ENCODE results near the gene SCNN1B. TPM values are rescaled to one million over a fixed set of nuclear protein-coding genes. Genes with fewer than 3 reads are reported as not detected.
"Not testable (repeated sequence)": the region's sequence is repeated elsewhere in the genome, so short reads cannot be mapped to it uniquely, and the experiment has no call there.

The SCNN1B gene
- total RNA-seq, 1 donor from 2014 or later, result not detected

DNA sequence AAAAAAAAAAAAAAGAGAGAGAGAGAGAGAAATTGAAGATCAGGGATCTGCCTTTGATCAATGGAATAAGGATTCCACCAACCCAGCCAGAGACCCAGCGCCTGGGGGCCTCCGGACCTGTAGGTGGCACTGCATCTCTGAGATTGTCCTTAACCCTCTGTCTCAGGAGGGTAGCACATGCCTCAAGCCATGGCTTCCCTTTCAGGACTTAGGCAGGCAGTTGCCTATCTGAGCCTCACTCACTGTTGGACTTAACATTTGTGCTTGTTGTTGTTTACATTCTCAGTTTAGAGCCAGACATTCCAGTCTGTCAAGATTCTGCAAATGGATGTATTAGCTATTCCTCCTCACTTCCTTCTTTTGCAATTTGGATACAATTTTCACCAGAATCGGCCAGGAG is 5.1 kb upstream of the SCNN1B start:
- TF ChIP-seq, protein P1, sequence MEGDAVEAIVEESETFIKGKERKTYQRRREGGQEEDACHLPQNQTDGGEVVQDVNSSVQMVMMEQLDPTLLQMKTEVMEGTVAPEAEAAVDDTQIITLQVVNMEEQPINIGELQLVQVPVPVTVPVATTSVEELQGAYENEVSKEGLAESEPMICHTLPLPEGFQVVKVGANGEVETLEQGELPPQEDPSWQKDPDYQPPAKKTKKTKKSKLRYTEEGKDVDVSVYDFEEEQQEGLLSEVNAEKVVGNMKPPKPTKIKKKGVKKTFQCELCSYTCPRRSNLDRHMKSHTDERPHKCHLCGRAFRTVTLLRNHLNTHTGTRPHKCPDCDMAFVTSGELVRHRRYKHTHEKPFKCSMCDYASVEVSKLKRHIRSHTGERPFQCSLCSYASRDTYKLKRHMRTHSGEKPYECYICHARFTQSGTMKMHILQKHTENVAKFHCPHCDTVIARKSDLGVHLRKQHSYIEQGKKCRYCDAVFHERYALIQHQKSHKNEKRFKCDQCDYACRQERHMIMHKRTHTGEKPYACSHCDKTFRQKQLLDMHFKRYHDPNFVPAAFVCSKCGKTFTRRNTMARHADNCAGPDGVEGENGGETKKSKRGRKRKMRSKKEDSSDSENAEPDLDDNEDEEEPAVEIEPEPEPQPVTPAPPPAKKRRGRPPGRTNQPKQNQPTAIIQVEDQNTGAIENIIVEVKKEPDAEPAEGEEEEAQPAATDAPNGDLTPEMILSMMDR (IDR thresholded peaks at IDR 0.05; ENCODE audit: borderline replicate concordance), result no peak
- peaks cover 80% of the 10 kb centered on the region for H3K27me3 ChIP-seq (ENCODE audit: low read depth)

DNA sequence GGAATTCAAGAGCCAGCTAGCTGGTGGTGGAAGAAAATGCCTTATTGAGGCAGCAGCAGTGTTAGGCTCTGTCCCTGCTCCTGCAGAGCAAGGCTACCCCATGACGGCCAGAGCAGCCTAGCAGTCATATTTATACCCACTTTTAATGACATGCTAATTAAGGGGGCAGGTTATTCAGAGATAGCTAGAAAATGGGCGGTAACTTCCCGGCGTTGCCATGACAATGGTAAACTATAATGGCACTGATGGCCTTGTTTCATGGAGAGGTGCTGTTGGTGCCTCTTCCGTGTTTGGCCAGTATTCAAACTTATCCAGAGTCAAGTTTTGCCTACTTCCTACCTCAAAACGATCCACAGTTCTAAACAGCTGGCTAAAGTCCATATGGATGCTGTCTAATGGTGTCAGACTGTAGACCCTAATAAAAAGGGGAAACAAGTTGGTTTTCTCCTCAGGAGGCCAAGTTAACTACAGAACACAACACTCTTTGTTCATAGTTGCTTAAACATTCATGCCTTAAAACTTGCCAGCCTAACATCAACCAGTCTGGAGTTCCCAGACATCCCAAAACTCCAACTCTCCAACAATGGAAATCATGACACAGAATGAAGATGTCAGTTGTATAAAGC is 3.7 kb upstream of the SCNN1B start:
- intact Hi-C loops (cut with micrococcal nuclease), result no loop called here
- TF ChIP-seq, protein P1 (IDR thresholded peaks at IDR 0.05; ENCODE audit: borderline replicate concordance), result no peak
- DNase-seq, result no peak
- Histone ChIP-seq H3K4me1 (peaks cover 11% of the 10 kb centered on the region), H3K36me3 (no peaks in the 10 kb centered on the region), H3K4me3 (no peak overlapping the region), H3K9me3 (replicated peaks) (no peaks in the 10 kb centered on the region), H3K27me3 (ENCODE audit: low read depth) (peaks cover 82% of the 10 kb centered on the region), H3K27ac (replicated peaks) (no peak overlapping the region)

More for the DNA sequence above, 5.1 kb upstream of the SCNN1B start:
- H3K4me1 ChIP-seq, result peaks cover 5% of the 10 kb centered on the region
- no peaks in the 10 kb centered on the region for H3K36me3 ChIP-seq
- no peak overlapping the region for H3K4me3 ChIP-seq
- intact Hi-C loops (cut with micrococcal nuclease), result no loop called here
- H3K9me3 ChIP-seq (replicated peaks), result no peaks in the 10 kb centered on the region
- no peak for DNase-seq
- no peak overlapping the region for H3K27ac ChIP-seq (replicated peaks)

DNA sequence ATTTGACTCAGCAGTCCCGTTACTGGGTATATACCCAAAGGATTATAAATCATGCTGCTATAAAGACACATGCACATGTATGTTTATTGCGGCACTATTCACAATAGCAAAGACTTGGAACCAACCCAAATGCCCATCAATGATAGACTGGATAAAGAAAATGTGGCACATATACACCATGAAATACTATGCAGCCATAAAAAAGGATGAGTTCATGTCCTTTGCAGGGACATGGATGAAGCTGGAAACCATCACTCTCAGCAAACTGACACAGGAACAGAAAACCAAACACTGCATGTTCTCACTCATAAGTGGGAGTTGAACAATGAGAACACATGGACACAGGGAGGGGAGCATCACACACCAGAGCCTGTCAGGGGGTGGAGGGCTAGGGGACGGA is 2.3 kb upstream of the SCNN1B start:
- H3K4me3 ChIP-seq; H3K27ac ChIP-seq (replicated peaks); H3K9me3 ChIP-seq (replicated peaks); intact Hi-C loops (cut with micrococcal nuclease); DNase-seq; H3K36me3 ChIP-seq: not testable (repeated sequence)
- Histone ChIP-seq H3K4me1 (peaks cover 11% of the 10 kb centered on the region), H3K27me3 (ENCODE audit: low read depth) (peaks cover 91% of the 10 kb centered on the region)

GRCh38 chr16:23301251-23302044 is 654 bp upstream of the SCNN1B start:
- no peak overlapping the region for H3K27ac ChIP-seq (replicated peaks)
- H3K4me1 ChIP-seq, result peaks cover 11% of the 10 kb centered on the region
- TF ChIP-seq, protein P1 (IDR thresholded peaks at IDR 0.05; ENCODE audit: borderline replicate concordance), result no peak
- no peaks in the 10 kb centered on the region for H3K9me3 ChIP-seq (replicated peaks)
- peaks cover 88% of the 10 kb centered on the region for H3K27me3 ChIP-seq (ENCODE audit: low read depth)
- no peaks in the 10 kb centered on the region for H3K36me3 ChIP-seq
- DNase-seq, result no peak
- intact Hi-C loops (cut with micrococcal nuclease), result no loop called here
- H3K4me3 ChIP-seq, result peak overlapping the region; percentile 52

- Histone ChIP-seq H3K9me3 (replicated peaks) (no peaks in the 10 kb centered on the region), H3K4me1 (peaks cover 11% of the 10 kb centered on the region), H3K27ac (replicated peaks) (no peak overlapping the region), H3K27me3 (ENCODE audit: low read depth) (peaks cover 80% of the 10 kb centered on the region), H3K36me3 (no peaks in the 10 kb centered on the region), H3K4me3 (no peak overlapping the region)
- intact Hi-C loops (cut with micrococcal nuclease), result no loop called here
- no peak for DNase-seq
- TF ChIP-seq, protein P1 (IDR thresholded peaks at IDR 0.05; ENCODE audit: borderline replicate concordance), result no peak
Measured at GRCh38 chr16:23303685-23304084, 1.6 kb downstream of the SCNN1B start.

- no peak overlapping the region for H3K4me3 ChIP-seq
- TF ChIP-seq, protein P1 (IDR thresholded peaks at IDR 0.05; ENCODE audit: borderline replicate concordance), result no peak
- peaks cover 71% of the 10 kb centered on the region for H3K27me3 ChIP-seq (ENCODE audit: low read depth)
- DNase-seq, result no peak
- no peaks in the 10 kb centered on the region for H3K36me3 ChIP-seq
- intact Hi-C loops (cut with micrococcal nuclease), result no loop called here
- H3K4me1 ChIP-seq, result peaks cover 11% of the 10 kb centered on the region
- no peak overlapping the region for H3K27ac ChIP-seq (replicated peaks)
- no peaks in the 10 kb centered on the region for H3K9me3 ChIP-seq (replicated peaks)
Measured at GRCh38 chr16:23304620-23305019, 2.5 kb downstream of the SCNN1B start.

Data from left ventricle myocardium inferior (tissue), 1 donor.